Lung (tissue), 12 donors: Measurements from ENCODE around the gene STEAP2. TPM values are rescaled to one million over a fixed set of nuclear protein-coding genes. Genes with fewer than 3 reads are reported as not detected.

Source experiments
- ATAC-seq: fragments of 200-7000 bp; cut with Tn5 transposase; one replicate; pipeline ENCODE4 v1.9.1; 2020; ENCODE audit warnings: moderate number of reproducible peaks; ENCODE audit not compliant: insufficient read depth, low FRiP score
- DNase-seq, 3 donors: peaks; one replicate each; pipeline ENCODE4 v3.0.0-alpha.2; 2013 to 2017
- H3K27ac ChIP-seq, 2 donors: one replicate each; pipeline ENCODE4 v1.5.1; 2013; ENCODE audit warnings: mild to moderate bottlenecking in 2 of 2, moderate library complexity in 2 of 2, control low read depth in 1 of 2, inconsistent platforms in 1 of 2, low read depth in 1 of 2, low read length in 1 of 2
- H3K27me3 ChIP-seq, 3 donors: one replicate each; pipeline ENCODE4 v1.5.1; 2013; ENCODE audit warnings: low read length in 2 of 3; ENCODE audit not compliant: control insufficient read depth in 3 of 3, insufficient read depth in 3 of 3
- H3K36me3 ChIP-seq, 4 donors: one replicate each; pipeline ENCODE4 v1.5.1; 2013; ENCODE audit warnings: low read length in 4 of 4, mild to moderate bottlenecking in 1 of 4, moderate library complexity in 1 of 4; ENCODE audit not compliant: control insufficient read depth in 4 of 4, insufficient read depth in 4 of 4
- H3K4me1 ChIP-seq, 5 donors: one replicate each; pipeline ENCODE4 v1.5.1; 2013; ENCODE audit warnings: low read length in 5 of 5, mild to moderate bottlenecking in 2 of 5, moderate library complexity in 1 of 5; ENCODE audit not compliant: control insufficient read depth in 5 of 5, insufficient read depth in 5 of 5
- H3K4me3 ChIP-seq: one replicate; pipeline ENCODE4 v1.5.1; 2013; ENCODE audit warnings: mild to moderate bottlenecking, control low read depth, moderate library complexity
- H3K9ac ChIP-seq, 2 donors: one replicate each; pipeline ENCODE4 v1.5.1; 2013; ENCODE audit warnings: low read length in 2 of 2, control low read depth in 1 of 2; ENCODE audit not compliant: insufficient read depth in 1 of 2
- H3K9me3 ChIP-seq, 4 donors: one replicate each; pipeline ENCODE4 v1.5.1; 2013; ENCODE audit warnings: low read length in 3 of 4, mild to moderate bottlenecking in 1 of 4, moderate library complexity in 1 of 4; ENCODE audit not compliant: control insufficient read depth in 4 of 4, insufficient read depth in 3 of 4
- WGBS, 2 donors: extraction: QIAGEN DNeasy Blood & Tissue Kit; methylation state at CpG; one replicate each; pipeline ENCODE4 v1.1.7; 2013; 5-methylcytosine and 5-hydroxymethylcytosine counted together
- polyA plus RNA-seq, 2 donors: library from polyadenylated mRNA; stranded (reverse); fragments of 200-250 nt; gene quantifications; one replicate each; pipeline ENCODE4 v1.2.1, GENCODE V29; 2013
- total RNA-seq, 2 donors: library from RNA; depleted of rRNA in 1 of 2; stranded (reverse); fragments of >200 nt in 1 of 2; gene quantifications; one replicate each; pipeline ENCODE4 v1.2.1, GENCODE V29; 2014 to 2021
- TF ChIP-seq, protein P1 (sequence below): IDR thresholded peaks from 2 replicates; pipeline ENCODE4 v1.5.1; 2012; ENCODE audit warnings: mild to moderate bottlenecking; ENCODE audit errors: control extremely low read depth, extremely low read depth
- donor health status: control.
- donor health status: control.
- donor health status: Bipolar disorder and iron deficiency.
- donor health status: healthy.
- donor health status: DM: yes; HTN: yes; CAD: no.

The STEAP2 gene
- total and polyA plus RNA-seq, 4 donors = 5.3 to 16.7 (median 11.2) TPM

GRCh38 chr7:90227259-90227658 is 15.7 kb downstream of the STEAP2 start:
- TF ChIP-seq, protein P1, sequence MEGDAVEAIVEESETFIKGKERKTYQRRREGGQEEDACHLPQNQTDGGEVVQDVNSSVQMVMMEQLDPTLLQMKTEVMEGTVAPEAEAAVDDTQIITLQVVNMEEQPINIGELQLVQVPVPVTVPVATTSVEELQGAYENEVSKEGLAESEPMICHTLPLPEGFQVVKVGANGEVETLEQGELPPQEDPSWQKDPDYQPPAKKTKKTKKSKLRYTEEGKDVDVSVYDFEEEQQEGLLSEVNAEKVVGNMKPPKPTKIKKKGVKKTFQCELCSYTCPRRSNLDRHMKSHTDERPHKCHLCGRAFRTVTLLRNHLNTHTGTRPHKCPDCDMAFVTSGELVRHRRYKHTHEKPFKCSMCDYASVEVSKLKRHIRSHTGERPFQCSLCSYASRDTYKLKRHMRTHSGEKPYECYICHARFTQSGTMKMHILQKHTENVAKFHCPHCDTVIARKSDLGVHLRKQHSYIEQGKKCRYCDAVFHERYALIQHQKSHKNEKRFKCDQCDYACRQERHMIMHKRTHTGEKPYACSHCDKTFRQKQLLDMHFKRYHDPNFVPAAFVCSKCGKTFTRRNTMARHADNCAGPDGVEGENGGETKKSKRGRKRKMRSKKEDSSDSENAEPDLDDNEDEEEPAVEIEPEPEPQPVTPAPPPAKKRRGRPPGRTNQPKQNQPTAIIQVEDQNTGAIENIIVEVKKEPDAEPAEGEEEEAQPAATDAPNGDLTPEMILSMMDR = no peak
- H3K27ac ChIP-seq = no peak overlapping the region
- H3K9ac ChIP-seq = no peak overlapping the region
- no peaks in the 10 kb centered on the region for H3K4me1 ChIP-seq
- no peaks in the 10 kb centered on the region for H3K9me3 ChIP-seq
- no peak overlapping the region for H3K4me3 ChIP-seq
- WGBS, 2 donors = 67 to 84% methylated on average over 5 of the region's 5 CpGs
- no peaks in the 10 kb centered on the region for H3K27me3 ChIP-seq
- ATAC-seq (no peak), DNase-seq (no peak)
- H3K36me3 ChIP-seq = peaks cover 0 to 2% (median 1%) of the 10 kb centered on the region in 4 donors

GRCh38 chr7:90229682-90230081 is 18.1 kb downstream of the STEAP2 start:
- TF ChIP-seq, protein P1 = no peak
- H3K36me3 ChIP-seq = peaks cover 0 to 6% (median 1%) of the 10 kb centered on the region in 4 donors
- 69 to 85% methylated on average over 2 of the region's 2 CpGs for WGBS, 2 donors
- H3K4me1 ChIP-seq = no peaks in the 10 kb centered on the region
- no peak overlapping the region for H3K9ac ChIP-seq
- DNase-seq = no peak
- ATAC-seq = no peak
- no peak overlapping the region for H3K27ac ChIP-seq
- no peaks in the 10 kb centered on the region for H3K27me3 ChIP-seq
- no peak overlapping the region for H3K4me3 ChIP-seq
- H3K9me3 ChIP-seq = no peaks in the 10 kb centered on the region

- Histone ChIP-seq H3K27ac (no peak overlapping the region), H3K36me3 (peaks cover 0 to 6% (median 1%) of the 10 kb centered on the region in 4 donors), H3K9me3 (no peaks in the 10 kb centered on the region), H3K4me1 (no peaks in the 10 kb centered on the region), H3K27me3 (no peaks in the 10 kb centered on the region), H3K9ac (no peak overlapping the region), H3K4me3 (no peak overlapping the region)
- WGBS, 2 donors = 87 to 90% methylated on average over 2 of the region's 2 CpGs
- no peak for DNase-seq
- ATAC-seq = no peak
- TF ChIP-seq, protein P1 = no peak
These were observed 19.3 kb downstream of the STEAP2 start for GRCh38 chr7:90230834-90231233.

DNA sequence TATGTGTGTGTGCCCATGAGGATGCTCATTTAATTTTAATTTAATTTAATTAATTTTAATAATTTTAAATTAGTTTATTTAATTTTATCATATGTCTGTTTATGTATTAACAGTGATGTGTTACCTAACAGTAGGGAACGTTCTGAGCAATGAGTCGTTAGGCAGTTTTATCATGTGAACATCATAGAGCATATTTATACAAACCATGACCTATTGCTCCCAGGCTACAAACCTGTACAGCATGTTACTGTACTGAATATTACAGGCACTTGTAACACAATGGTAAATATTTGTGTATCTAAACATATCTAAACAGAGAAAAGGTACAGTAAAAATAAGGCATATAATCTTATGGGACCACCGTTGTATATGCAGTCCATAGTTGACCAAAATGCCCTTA is 19.8 kb downstream of the STEAP2 start:
- 76 to 87% methylated on average over 3 of the region's 3 CpGs for WGBS, 2 donors
- ATAC-seq = no peak
- Histone ChIP-seq H3K36me3 (peaks cover 0 to 6% (median 1%) of the 10 kb centered on the region in 4 donors), H3K4me1 (no peaks in the 10 kb centered on the region), H3K27me3 (no peaks in the 10 kb centered on the region), H3K9ac (no peak overlapping the region), H3K27ac (no peak overlapping the region), H3K4me3 (no peak overlapping the region), H3K9me3 (no peaks in the 10 kb centered on the region)
- TF ChIP-seq, protein P1 = no peak
- no peak for DNase-seq
